A549 treated with ZK216348 at 1 μM for 4 hours (cell line): ENCODE results near the gene FBXW10. TPM values are rescaled to one million over a fixed set of nuclear protein-coding genes. Genes with fewer than 3 reads are reported as not detected.

Source experiments
- total RNA-seq: library from RNA; stranded (reverse); fragments of 200-300 nt; extraction: Qiagen RNA extraction; gene quantifications from 5 replicates; pipeline ENCODE4 v1.2.3, GENCODE V29; 2022; ENCODE audit warnings: low read depth

FBXW10 gene, protein sequence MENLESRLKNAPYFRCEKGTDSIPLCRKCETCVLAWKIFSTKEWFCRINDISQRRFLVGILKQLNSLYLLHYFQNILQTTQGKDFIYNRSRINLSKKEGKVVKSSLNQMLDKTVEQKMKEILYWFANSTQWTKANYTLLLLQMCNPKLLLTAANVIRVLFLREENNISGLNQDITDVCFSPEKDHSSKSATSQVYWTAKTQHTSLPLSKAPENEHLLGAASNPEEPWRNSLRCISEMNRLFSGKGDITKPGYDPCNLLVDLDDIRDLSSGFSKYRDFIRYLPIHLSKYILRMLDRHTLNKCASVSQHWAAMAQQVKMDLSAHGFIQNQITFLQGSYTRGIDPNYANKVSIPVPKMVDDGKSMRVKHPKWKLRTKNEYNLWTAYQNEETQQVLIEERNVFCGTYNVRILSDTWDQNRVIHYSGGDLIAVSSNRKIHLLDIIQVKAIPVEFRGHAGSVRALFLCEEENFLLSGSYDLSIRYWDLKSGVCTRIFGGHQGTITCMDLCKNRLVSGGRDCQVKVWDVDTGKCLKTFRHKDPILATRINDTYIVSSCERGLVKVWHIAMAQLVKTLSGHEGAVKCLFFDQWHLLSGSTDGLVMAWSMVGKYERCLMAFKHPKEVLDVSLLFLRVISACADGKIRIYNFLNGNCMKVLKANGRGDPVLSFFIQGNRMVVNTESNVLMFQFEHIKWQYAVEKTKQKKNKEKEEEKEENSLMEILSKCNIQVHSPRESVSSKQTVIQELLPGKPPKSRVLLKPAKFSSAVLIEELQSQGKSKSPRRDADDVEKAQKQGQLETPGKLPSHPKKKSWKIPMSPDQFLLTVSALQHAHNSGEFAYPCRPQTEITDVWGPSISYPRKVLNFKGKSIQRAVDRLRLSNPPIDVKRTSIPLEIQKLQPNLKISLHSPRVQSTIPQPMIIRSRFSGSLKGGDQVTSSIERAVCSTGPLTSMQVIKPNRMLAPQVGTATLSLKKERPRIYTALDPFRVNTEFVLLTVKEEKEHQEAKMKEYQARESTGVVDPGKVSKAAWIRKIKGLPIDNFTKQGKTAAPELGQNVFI
- 0.93 to 1.8 TPM (median 1.6 TPM) in 5 replicates for total RNA-seq

DNA sequence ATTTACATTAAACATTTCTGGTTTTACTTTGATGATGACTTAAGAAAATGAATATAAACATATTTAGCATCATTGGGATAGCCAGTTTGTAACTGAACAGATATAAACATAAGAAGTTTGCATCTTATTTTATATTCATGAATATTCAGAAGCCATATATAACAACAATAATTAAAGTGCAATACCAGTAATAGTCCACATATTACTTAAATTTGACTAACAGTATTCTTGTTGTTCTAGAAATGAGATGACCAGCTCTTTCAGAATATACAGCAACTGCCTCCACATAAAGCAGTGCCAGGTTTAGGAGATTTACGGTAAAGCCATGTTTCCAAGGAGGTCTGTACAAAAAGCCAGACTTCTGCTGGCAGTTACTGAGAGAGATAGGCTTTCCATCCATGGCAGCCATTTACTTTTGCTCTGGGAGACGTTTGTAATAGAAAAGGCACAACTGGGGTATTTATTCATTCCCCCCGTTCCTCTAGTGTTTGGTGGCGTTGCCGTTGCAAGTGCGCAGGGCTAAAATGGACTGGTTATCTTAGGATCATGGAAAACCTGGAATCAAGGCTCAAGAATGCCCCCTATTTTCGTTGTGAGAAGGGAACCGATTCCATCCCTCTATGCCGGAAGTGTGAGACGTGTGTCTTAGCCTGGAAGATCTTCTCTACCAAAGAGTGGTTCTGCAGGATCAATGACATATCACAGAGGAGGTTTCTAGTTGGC is at the start of gene FBXW10:
Gene FBXW10 (plus strand): TSS at position 356 of the 723 bp plus-strand sequence. CDS start 191 bp downstream, at position 547.

DNA sequence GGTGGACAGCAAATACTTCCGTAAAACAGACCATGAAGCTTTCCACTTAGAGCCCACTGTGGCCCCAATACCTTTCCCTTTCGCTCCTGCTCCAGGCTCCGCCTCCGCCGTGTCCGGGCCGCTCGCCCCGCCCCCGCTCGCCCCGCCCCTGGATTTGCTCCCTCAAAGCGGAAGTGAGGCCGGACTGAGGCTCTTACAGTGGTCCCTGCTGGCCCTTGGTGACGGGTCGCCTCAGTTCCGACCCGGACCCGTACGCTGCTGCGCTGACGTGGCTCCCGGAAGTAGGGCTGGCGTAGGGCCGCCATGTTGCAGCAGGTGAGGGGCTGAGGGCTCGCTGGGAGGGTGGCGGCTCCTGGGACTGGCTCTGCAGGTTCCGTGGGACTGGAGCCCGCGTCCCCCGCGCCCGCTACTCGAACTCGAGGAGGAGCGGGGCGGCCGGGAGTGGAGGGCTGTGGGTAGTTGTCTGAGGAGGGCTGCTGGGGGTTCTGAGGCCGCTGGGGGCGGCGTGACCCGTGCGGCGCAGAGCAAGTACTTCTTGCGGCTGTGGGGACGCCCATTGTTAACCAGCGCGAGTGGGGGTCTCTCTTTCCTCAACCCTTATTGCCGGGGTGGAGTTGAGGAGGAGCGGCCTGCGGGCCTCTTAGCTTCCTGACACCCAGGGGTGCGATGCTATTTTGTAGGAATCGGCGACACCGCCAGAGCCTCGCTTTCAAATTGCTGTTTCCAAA is 37.3 kb downstream of the FBXW10 start, which contains the start of gene TVP23B:
Gene TVP23B (plus strand): TSS at position 193 of the 728 bp plus-strand sequence. CDS start 111 bp downstream, at position 304.

Other genes with a start within 250 kb of the FBXW10 start
- gene TBC1D28, start 99.7 kb upstream of the FBXW10 start, total RNA-seq: not detected in 5 replicates
- 1.6 to 4.7 TPM (median 3.9 TPM) in 5 replicates for gene FOXO3B, start 61.7 kb upstream of the FBXW10 start, total RNA-seq
- 62.9 to 76.8 TPM (median 67.2 TPM) in 5 replicates for gene TVP23B, start 37.1 kb downstream of the FBXW10 start, total RNA-seq
- gene PRPSAP2, start 114.1 kb downstream of the FBXW10 start, total RNA-seq: 34.7 to 45.4 TPM (median 41.3 TPM) in 5 replicates
- 0.18 to 0.52 TPM (median 0.28 TPM) in 5 replicates for gene SLC5A10, start 208.1 kb downstream of the FBXW10 start, total RNA-seq